Measurements from ENCODE around the gene GADD45B.

The GADD45B gene, protein sequence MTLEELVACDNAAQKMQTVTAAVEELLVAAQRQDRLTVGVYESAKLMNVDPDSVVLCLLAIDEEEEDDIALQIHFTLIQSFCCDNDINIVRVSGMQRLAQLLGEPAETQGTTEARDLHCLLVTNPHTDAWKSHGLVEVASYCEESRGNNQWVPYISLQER

DNA sequence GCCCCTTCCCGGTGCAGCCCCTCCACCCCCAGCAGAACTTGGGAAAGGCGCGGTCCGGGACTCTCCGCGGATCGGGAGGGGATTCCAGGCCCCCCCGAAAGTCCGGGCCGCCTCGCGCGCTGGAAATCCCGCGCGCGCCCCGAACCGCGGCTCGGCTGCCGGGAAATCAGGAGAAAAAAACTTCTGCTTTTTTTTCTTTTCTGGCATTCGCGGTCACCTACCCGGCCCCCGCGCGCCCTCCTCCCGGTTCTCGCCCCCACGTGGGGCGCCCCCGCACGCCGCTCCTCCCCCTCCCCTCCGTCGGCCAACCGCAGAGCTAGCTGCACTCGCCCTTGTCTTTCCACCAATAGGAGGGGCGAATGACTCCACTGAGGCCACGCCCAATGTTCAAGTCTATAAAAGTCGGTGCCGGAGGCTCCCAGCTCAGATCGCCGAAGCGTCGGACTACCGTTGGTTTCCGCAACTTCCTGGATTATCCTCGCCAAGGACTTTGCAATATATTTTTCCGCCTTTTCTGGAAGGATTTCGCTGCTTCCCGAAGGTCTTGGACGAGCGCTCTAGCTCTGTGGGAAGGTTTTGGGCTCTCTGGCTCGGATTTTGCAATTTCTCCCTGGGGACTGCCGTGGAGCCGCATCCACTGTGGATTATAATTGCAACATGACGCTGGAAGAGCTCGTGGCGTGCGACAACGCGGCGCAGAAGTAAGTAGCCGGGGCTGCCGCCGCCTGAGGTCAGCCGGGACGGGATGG is at the start of gene GADD45B:
TSS of gene GADD45B (plus strand) at position 426 of the 749 bp plus-strand sequence. CDS start at position 658, 232 bp downstream.
- Histone ChIP-seq H3K4me3 (peak within 1 kb of the TSS; percentile 58 to 98 (median 85)), H3K27ac (peak within 1 kb of the TSS; percentile 37 to 98 (median 89))

DNA sequence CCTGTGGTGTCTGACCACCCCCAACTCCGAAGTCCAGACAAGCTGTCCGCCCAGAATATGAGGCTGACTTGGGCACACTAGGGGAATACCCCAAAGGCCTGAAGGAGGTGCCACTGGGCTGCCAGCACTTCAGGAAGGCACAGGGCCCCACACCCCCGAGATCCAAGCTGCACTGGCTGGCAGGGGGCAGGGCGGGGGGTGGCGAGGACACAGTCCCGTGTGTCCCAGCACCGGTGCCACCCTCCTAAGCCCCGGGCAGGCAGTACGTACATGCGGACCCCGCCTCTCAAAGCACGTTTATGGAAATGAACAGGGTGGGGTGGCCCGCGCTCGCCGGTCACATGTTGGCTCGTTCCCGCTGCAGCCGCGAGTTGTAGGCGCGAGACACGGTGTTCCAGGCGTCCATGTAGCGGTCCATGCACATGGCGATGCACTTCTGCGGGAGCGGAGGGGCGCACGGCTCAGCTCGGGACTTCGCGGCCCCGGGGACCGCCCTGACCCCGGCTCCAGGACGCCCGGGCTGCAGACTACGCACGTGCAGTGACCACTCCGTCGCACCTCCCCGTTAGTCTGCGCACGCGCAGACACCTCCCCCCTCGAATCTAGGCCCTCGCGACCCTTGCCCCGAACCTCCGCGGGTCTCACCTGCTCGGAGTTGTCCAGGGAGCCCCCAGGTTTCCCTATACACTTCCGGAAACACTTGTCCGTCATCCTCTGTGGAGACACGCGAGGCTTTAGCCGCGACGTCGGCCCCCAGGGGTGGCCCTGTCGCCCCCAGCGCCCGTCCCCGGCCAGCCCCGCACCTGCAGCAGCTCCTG is 49.1 kb upstream of the GADD45B start:
- H3K4me3 ChIP-seq: peak overlapping the region; percentile 78 to 99 (median 85)
- peak overlapping the region; percentile 46 to 100 (median 97) for H3K27ac ChIP-seq

DNA sequence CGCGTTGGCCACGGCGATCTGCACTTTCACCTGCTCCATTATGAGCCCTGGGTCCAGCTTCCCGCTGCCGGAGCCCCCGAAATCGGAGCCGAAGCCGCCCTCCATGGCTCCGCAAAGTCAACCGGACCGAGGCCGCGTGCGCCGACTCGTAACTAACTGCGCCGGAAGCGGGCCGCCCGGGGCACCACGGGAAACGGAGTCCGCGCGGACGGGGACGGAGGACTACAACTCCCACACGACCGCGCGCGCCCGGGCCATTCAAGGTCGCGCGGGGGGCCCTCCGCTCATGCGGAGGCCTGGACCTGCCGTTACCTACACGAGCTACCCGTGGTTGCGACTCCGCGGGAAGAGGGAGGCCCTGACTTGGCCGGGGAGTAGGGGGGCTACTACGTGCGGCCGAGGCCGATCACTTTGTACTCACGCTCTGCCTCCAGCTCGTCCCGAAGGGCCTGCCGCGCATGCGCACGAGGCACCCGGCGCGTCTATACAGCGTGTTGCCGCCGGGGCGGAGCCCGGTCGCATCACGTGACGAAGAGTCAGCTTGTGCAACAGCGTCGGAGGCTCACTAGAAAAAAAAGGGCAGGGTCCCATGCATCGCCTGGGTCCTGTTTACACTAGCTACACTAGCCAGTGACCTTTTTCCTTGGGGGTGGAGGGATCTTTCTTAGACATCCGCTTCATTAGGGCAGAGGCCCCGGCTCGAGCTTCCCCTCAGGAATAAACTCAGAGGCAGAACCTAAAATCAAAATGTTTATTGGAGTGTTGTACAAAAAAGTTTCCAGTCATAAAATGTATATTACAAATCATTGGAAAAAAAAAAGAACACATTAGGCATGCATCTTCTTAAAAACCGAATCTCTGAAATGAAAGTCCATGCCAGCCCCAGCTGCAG is 48.3 kb upstream of the GADD45B start, which contains the start of gene TIMM13:
TSS of gene TIMM13 (minus strand) at position 158 of the 892 bp plus-strand sequence. CDS start at position 105, 53 bp downstream.
- Histone ChIP-seq H3K4me3 (peak within 1 kb of the TSS; percentile 78 to 99 (median 85)), H3K27ac (peak within 1 kb of the TSS; percentile 65 to 100 (median 97))

DNA sequence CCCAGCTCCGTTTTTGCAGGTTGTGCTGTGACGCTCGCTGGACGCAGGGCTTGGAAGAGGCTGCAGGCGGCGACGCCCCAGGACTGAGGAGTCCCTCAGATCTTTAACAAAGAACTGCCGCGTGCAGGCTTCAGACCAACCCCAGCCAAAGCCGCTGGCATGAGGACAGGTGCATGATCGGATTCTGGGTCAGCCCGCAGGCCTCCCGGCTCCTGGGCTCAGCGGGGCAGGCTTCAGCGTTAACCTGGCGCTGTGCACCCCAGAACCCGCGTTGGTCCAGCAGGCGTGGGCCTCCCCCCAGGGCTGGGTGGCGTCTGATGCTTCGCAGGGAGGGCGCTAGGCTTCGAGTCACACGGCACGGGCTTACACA is 47.6 kb upstream of the GADD45B start:
- Histone ChIP-seq H3K4me3 (peak overlapping the region; percentile 78 to 99 (median 85)), H3K27ac (peak overlapping the region in 20 of 21 experiments; percentile 14 to 100 (median 98))

DNA sequence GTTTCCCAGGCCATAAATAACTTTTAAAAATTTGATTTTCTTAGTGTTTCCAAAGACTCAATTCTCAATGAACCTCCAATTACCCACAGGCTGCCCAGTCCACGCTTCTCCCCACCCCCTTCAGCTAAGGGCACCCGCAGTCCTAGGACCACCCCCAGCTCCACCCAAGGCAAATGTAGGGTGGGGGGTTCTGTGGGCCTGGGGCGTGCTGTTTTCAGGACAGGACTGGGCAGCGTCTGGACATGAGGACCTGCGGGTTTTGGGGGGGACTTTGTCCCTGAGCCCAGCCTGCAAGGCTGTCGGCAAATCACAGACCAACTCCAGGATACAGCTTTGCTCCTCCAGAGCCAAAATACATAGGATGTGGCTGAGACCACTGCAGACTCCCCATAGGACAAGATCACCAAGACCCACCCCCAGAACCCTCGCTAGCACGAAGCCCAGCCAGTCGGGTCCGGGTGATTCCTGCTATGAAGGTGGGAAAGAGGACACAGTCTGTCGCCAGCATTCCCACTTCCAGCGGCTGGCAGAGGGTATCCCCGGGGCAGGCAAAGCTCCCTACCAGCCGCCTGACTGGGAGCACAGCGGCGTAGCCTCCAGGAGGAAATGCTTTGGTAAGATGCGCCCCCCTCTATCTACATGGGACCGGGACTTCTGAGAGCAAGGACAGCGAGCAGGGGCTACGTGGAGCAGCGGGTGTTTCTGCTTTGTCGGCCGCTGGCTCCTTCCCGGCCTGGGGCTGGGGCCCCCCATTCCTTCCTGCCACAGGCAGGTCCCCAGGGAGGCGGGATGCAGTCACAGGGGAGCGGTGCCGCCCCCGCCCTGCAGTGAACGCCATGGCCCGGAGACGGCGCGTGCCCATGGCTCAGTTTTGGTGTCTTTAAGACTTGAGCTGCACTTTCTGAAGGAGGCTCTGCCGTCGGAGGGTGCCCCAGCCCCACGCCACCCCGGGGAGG is 46.9 kb upstream of the GADD45B start:
- peak overlapping the region in 1 of 7 experiments; percentile 80 for H3K4me3 ChIP-seq
- H3K27ac ChIP-seq: peak overlapping the region in 9 of 21 experiments; percentile 14 to 99 (median 96)

DNA sequence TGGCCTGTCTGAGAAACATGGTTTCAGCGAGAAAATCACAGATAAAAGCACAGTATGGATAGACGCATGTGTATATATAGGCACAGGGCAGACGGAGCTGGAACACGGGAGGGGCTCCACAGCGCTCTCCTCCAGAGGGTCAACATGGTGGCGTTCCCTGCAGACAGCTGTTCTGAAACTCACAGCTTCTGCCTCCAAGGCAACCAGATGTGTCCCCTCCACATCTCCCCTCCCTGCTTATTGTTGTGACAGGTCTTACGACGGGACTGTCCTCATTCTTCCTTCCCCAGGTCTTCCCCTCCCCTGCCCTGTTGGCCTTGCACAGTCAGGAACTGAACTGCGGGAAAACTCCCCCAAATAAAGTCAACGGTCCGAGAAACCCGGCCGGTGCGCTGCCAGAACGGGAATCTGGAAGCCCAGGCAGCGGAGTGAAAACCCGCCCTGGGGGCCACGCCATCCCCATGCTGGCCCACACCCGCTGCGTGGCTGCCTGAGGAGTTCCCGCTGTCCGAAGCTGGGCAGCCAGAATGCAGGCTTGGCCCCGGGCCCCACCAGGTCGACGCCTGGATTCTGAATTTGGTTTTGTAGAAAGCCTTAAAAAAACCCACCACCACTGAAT is 45.9 kb upstream of the GADD45B start:
- Histone ChIP-seq H3K4me3 (no peak overlapping the region), H3K27ac (no peak overlapping the region)

DNA sequence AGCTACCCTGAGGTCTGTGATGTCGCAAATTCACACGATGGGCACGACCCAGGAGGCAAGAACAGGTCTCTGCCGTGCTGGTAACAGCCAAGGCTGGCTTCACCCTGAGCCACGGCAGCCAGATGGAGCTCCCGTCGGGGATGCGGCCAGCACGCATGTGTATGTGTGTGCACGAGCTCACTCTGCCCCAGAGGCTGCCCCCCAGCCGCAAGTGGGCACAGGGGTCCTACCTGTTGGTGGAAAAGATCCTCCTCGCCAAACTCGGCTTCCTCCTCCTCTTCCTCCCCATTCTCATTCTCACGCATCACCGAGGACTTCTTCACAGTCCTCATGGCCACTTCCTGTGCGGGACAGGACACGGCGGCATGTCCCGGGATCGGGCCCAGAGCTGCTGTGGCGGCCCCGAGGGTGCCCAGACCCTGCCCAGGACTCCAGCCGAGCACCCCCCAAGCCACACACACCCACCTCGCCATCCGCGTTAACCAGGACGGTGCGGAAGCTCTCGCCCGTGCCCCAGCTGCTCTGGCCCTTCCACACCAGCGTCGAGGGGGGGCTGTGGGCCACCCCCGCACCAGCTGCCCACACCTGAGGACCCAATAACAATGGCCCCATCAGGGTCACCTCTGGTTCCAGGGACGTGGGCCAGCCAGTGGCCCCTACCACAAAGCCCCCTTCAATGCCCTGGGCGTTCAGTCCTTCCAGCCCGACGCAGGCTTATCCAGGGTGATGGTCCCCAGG is 44.4 kb upstream of the GADD45B start:
- Histone ChIP-seq H3K4me3 (no peak overlapping the region), H3K27ac (no peak overlapping the region)

DNA sequence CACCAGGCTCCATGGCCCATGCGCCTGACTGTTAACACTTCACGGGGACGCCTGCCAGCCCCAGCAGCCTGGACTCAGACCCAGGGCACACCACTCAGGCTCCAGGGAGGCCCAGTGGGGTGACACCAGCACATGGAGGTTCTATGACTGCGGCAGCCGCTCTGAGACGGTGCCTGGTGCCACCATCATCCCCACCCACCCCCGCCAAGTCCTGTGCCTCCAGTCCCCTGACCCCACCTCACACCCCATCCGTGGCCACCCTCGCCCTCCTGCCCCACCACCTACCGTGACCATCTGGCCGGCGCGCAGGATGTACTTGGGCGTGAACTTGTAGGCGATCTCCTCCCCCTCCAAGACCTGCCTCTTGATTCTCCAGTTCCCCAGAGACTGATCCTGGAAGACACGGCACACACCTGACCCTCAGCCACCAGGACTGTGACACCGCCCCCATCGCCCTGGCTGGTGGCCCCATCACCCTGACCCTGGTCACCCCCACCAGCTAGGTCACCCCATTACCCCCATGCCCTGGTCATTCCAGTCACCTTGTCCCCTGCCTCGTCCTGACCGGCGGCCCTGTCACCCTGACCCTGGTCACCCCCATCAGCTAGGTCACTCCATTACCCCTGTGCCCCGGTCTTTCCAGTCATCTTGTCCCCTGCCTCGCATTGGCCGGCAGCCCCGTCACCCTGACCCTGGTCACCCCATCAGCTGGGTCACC is 43.6 kb upstream of the GADD45B start:
- Histone ChIP-seq H3K4me3 (no peak overlapping the region), H3K27ac (no peak overlapping the region)

DNA sequence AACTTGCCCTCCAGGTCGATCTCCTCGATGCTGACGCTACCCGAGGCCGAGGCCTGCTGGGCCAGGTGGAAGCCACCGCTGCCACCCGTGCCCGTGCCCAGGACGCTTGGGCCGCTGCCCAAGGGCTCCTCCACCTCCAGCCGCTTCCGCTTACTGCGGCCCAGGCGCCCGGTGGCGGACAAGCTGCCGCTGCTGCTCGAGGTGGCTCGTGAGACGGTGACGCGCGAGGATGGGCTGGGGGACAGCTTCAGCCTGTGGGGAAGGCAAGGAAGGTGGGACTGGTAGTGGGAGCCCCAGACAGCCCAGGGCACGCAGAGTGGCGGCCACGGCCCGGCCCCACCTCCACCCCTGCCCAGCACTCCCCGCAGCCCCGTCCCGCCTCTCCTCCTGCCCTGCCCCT is 42.1 kb upstream of the GADD45B start:
- no peak overlapping the region for H3K27ac ChIP-seq
- no peak overlapping the region for H3K4me3 ChIP-seq

DNA sequence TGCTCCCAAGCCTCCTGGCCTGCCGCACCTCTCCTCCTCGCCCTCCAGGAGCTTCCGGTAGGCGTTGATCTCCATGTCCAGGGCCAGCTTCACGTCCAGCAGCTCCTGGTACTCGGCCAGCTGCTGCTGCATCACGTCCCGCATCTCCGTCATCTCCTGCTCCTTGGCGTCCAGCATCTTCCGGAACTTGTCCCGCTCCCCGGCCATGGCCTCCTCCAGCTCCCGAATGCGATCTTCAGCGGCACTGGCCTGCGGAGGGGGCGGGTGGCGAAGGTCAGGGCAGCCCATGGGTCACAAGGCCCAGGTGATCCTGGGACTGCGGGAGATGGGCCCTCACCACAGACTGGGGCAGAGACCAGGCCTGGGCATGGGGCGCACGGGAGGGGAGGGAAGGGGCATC is 41.7 kb upstream of the GADD45B start:
- no peak overlapping the region for H3K27ac ChIP-seq
- H3K4me3 ChIP-seq: no peak overlapping the region

DNA sequence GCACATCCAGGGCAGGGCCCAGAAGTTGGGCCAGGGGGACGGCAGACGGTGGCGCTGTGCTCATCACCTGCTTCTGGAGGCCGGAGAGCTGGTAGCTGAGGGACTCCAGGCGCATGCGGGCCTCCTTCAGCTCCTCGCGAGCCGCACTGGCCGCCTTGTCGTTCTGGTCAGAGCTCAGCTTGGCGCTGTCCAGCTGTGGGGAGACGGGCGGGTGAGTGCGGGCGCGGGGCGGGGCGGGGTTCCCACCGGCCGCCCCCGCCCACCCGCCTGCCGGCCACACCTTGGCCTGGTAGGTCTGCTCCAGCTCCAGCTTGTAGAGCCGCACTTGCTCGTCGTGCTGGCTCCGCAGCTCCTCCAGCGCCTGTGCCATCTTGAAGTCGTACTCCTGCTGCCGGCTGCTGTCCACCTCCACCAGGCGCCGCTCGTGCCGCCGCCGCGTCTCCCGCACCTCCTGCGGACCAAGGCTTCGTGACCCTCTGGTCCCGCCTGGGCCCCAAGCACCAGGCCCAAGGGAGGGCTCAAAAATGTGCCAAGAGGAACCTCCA is 41.1 kb upstream of the GADD45B start:
- Histone ChIP-seq H3K4me3 (no peak overlapping the region), H3K27ac (no peak overlapping the region)

DNA sequence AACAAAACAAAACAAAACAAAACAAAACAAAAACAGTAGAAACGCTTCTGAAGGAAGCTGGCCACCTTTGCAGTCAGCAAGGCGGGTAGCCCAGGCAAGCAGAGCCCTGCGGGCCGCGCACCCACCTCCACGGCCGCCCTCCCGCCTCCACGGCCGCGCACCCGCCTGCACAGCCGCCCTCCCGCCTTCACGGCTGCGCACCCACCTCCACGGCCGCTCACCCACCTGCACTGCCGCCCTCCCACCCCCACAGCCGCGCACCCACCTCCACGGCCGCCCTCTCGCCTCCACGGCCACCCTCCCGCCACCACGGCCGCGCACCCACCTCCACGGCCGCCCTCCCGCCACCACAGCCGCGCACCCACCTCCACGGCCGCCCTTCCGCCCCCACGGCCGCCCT is 39.5 kb upstream of the GADD45B start:
- no peak overlapping the region for H3K4me3 ChIP-seq

DNA sequence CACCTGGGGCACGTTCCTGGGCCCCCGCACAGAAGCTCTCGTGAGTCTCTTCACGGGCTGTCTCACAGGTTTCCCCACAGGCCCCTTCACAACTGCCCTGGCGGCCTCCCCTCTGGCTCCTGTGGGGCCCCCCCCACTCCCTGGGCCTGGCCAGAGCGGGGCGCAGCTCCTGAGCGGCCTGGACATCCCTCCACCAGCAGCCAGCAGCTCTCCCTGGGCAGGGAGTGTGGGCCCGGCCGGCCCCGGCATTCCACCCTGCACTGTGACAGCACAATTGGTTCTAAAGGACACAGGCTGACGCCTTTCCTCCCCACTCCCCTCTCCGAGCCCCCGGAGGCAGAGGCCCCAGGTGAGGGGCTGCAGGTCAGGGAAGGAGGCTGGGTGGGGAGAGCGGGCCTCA is 39.0 kb upstream of the GADD45B start:
- Histone ChIP-seq H3K4me3 (no peak overlapping the region), H3K27ac (no peak overlapping the region)

More for the DNA sequence above, 39.5 kb upstream of the GADD45B start:
- H3K27ac ChIP-seq: no peak overlapping the region

DNA sequence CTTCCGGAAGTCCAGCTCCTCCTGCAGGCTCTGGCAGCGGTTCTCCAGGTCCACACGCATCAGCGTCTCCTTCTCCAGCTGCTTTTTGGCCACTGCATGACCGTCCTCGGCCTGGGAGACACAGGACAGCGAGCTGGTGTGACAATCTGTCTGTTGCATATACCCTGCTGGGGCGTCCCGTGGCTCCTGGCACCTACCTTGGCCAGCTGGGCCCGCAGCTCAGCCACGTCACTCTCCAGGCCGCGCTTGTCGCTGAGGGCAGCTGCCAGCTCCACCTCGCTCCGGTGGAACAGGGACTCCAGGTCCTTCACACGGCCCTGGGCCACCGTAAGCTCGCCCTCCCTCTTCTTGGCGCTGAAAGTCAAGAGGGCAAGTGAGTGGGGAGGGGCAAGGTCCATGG is 37.7 kb upstream of the GADD45B start:
- H3K27ac ChIP-seq: no peak overlapping the region
- no peak overlapping the region for H3K4me3 ChIP-seq

DNA sequence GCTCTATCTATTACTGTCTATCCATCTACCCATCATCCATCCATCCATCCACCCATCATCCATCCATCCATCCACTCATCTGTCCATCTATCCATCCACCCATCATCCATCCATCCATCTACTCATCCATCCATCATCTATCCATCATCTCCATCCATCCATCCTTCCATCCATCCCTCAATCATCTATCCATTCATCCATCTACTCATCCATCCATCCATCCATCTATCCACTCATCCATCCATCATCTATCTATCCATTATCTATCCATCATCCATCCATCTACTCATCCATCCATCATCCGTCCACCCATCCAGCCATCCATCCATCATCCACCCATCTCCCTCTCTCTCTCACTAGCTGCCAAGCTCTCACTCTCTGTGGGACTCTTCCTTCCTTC is 35.4 kb upstream of the GADD45B start:
- Histone ChIP-seq H3K27ac (no peak overlapping the region), H3K4me3 (no peak overlapping the region)

DNA sequence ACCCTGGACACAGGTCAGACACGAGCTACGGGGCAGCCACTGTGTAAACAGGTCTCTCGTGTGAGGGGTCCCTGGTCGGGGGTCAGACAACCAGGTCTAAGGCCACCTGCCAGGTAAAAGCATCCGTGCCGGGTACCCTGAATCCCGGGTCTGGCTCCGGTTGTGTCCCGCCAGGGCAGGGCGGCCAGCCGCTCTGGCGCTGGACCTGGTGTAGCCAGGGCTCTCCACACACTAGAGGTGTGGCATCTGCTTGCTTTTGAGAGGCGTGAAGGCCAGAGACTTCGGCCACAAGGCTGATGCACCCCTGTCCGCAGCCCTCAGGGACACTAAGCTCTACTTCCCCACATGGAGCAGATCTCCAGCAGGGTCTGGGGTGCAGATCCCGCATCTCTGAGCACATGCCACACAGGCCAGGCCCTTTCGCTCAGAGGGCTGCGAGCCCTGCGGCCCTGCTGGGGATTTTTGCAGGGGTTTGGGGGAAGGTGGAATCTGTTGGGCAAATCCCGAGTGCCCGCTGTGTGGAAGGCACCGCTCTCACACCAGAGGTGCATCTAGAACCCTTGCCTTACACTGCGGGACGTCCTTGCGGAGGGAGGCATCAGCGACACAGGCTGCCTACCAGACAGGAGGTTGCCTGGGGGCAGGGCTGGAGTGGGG is 34.7 kb upstream of the GADD45B start:
- Histone ChIP-seq H3K4me3 (no peak overlapping the region), H3K27ac (no peak overlapping the region)

Measured in skin epidermis (tissue), 12 donors.